ENCODE measurements around the gene HOXC12. TPM values are rescaled to one million over a fixed set of nuclear protein-coding genes. Genes with fewer than 3 reads are reported as not detected.

Gene HOXC12
- total and polyA plus RNA-seq, 5 experiments from 2014 or later: not detected

- Mint-ChIP-seq H3K4me1 (peaks cover 21 to 45% (median 40%) of the 10 kb centered on the region in 4 donors), H3K4me3 (peak overlapping the region in 6 of 10 donors; percentile 1 to 66 (median 24)), H3K27ac (peak overlapping the region in 2 of 10 donors; percentile 23 to 29), H3K36me3 (peaks cover 3 to 18% (median 11%) of the 10 kb centered on the region in 3 donors), H3K9me3 (peaks cover 0 to 5% (median 0%) of the 10 kb centered on the region in 9 donors), H3K27me3 (peaks cover 66 to 94% (median 82%) of the 10 kb centered on the region in 5 donors)
- ATAC-seq (no peak), DNase-seq (no peak)
- POLR2A ChIA-PET: interaction anchor here (0.8 kb wide), 1 partner anchor 13 kb away, joined by 3 read pairs; no protein-coding TSS in a partner anchor
Observed at GRCh38 chr12:53963434-53964314, 9.0 kb downstream of the HOXC12 start.

GRCh38 chr12:53964315-53964713 is 9.6 kb downstream of the HOXC12 start:
- peaks cover 3 to 18% (median 11%) of the 10 kb centered on the region in 3 donors for H3K36me3 Mint-ChIP-seq
- H3K4me3 Mint-ChIP-seq: peak overlapping the region in 7 of 10 donors; percentile 2 to 67 (median 46)
- H3K4me1 Mint-ChIP-seq: peaks cover 21 to 45% (median 40%) of the 10 kb centered on the region in 4 donors
- DNase-seq (no peak), ATAC-seq (no peak)
- peak overlapping the region in 1 of 10 donors; percentile 23 for H3K27ac Mint-ChIP-seq
- peaks cover 70 to 94% (median 83%) of the 10 kb centered on the region in 5 donors for H3K27me3 Mint-ChIP-seq
- POLR2A ChIA-PET: interaction anchor here (0.8 kb wide), 1 partner anchor 12 kb away, joined by 3 read pairs; no protein-coding TSS in a partner anchor
- peaks cover 0 to 5% (median 0%) of the 10 kb centered on the region in 9 donors for H3K9me3 Mint-ChIP-seq

GRCh38 chr12:53965281-53966084 is 10.8 kb downstream of the HOXC12 start:
- DNase-seq (no peak), ATAC-seq (no peak)
- peaks cover 0 to 15% (median 7%) of the 10 kb centered on the region in 3 donors for H3K36me3 Mint-ChIP-seq
- peak overlapping the region in 2 of 10 donors; percentile 20 to 85 for H3K27ac Mint-ChIP-seq
- POLR2A ChIA-PET: interaction anchor here (0.6 kb wide), 1 partner anchor 10 kb away, joined by 4 read pairs; no protein-coding TSS in a partner anchor
- peak overlapping the region; percentile 2 to 77 (median 56) for H3K4me3 Mint-ChIP-seq
- peaks cover 21 to 38% (median 35%) of the 10 kb centered on the region in 4 donors for H3K4me1 Mint-ChIP-seq
- peaks cover 0 to 5% (median 0%) of the 10 kb centered on the region in 9 donors for H3K9me3 Mint-ChIP-seq
- H3K27me3 Mint-ChIP-seq: peaks cover 63 to 94% (median 84%) of the 10 kb centered on the region in 5 donors

GRCh38 chr12:53966085-53966384 is 11.3 kb downstream of the HOXC12 start:
- Mint-ChIP-seq H3K27ac (no peak overlapping the region), H3K4me3 (peak overlapping the region in 9 of 10 donors; percentile 54 to 85 (median 74)), H3K27me3 (peaks cover 63 to 95% (median 88%) of the 10 kb centered on the region in 5 donors), H3K4me1 (peaks cover 21 to 38% (median 34%) of the 10 kb centered on the region in 4 donors), H3K36me3 (peaks cover 0 to 13% (median 7%) of the 10 kb centered on the region in 3 donors), H3K9me3 (peaks cover 0 to 5% (median 0%) of the 10 kb centered on the region in 9 donors)
- no peak for DNase-seq
- POLR2A ChIA-PET: interaction anchor here (0.7 kb wide), 1 partner anchor 22 kb away, joined by 5 read pairs; no protein-coding TSS in a partner anchor
- ATAC-seq: no peak

- peaks cover 0 to 5% (median 0%) of the 10 kb centered on the region in 9 donors for H3K9me3 Mint-ChIP-seq
- peak overlapping the region in 1 of 10 donors; percentile 82 for H3K27ac Mint-ChIP-seq
- H3K4me1 Mint-ChIP-seq: peaks cover 21 to 38% (median 34%) of the 10 kb centered on the region in 4 donors
- H3K27me3 Mint-ChIP-seq: peaks cover 68 to 99% (median 93%) of the 10 kb centered on the region in 5 donors
- H3K36me3 Mint-ChIP-seq: peaks cover 0 to 13% (median 7%) of the 10 kb centered on the region in 3 donors
- POLR2A ChIA-PET: interaction anchor here (0.7 kb wide), 1 partner anchor 22 kb away, joined by 5 read pairs; no protein-coding TSS in a partner anchor
- peak overlapping the region; percentile 54 to 85 (median 73) for H3K4me3 Mint-ChIP-seq
- DNase-seq: no peak
- ATAC-seq: peak; percentile 12 to 22
Observed at GRCh38 chr12:53966385-53967133, 11.9 kb downstream of the HOXC12 start.

GRCh38 chr12:53967421-53967925 is 12.8 kb downstream of the HOXC12 start:
- Mint-ChIP-seq H3K4me3 (peak overlapping the region in 2 of 10 donors; percentile 49 to 56), H3K36me3 (peaks cover 2 to 13% (median 7%) of the 10 kb centered on the region in 3 donors), H3K27ac (peak overlapping the region in 1 of 10 donors; percentile 49), H3K27me3 (peaks cover 67 to 100% (median 93%) of the 10 kb centered on the region in 5 donors), H3K9me3 (peaks cover 0 to 7% (median 2%) of the 10 kb centered on the region in 9 donors), H3K4me1 (peaks cover 21 to 38% (median 34%) of the 10 kb centered on the region in 4 donors)
- ATAC-seq: no peak
- DNase-seq: no peak
- POLR2A ChIA-PET: no interaction called here

GRCh38 chr12:53968214-53969127 is 13.8 kb downstream of the HOXC12 start:
- H3K4me3 Mint-ChIP-seq: no peak overlapping the region
- DNase-seq: no peak
- POLR2A ChIA-PET: interaction anchor here (1.4 kb wide), 1 partner anchor 9 kb away, joined by 3 read pairs; no protein-coding TSS in a partner anchor
- H3K36me3 Mint-ChIP-seq: peaks cover 3 to 18% (median 13%) of the 10 kb centered on the region in 3 donors
- peaks cover 71 to 100% (median 93%) of the 10 kb centered on the region in 5 donors for H3K27me3 Mint-ChIP-seq
- ATAC-seq: no peak
- H3K4me1 Mint-ChIP-seq: peaks cover 23 to 42% (median 39%) of the 10 kb centered on the region in 4 donors
- no peak overlapping the region for H3K27ac Mint-ChIP-seq
- H3K9me3 Mint-ChIP-seq: peaks cover 0 to 16% (median 9%) of the 10 kb centered on the region in 9 donors

GRCh38 chr12:53969588-53970259 is 15.0 kb downstream of the HOXC12 start:
- H3K4me1 Mint-ChIP-seq: peaks cover 17 to 39% (median 34%) of the 10 kb centered on the region in 4 donors
- H3K27me3 Mint-ChIP-seq: peaks cover 63 to 100% (median 84%) of the 10 kb centered on the region in 5 donors
- H3K36me3 Mint-ChIP-seq: peaks cover 3 to 15% (median 8%) of the 10 kb centered on the region in 3 donors
- ATAC-seq (no peak), DNase-seq (no peak)
- H3K27ac Mint-ChIP-seq: peak overlapping the region in 1 of 10 donors; percentile 79
- H3K4me3 Mint-ChIP-seq: no peak overlapping the region
- POLR2A ChIA-PET: interaction anchor here (0.6 kb wide), 1 partner anchor 259 kb away, joined by 3 read pairs; no protein-coding TSS in a partner anchor
- H3K9me3 Mint-ChIP-seq: peaks cover 0 to 18% (median 9%) of the 10 kb centered on the region in 9 donors

GRCh38 chr12:53970451-53970850 is 15.7 kb downstream of the HOXC12 start:
- Mint-ChIP-seq H3K27ac (no peak overlapping the region), H3K4me1 (peaks cover 16 to 37% (median 31%) of the 10 kb centered on the region in 4 donors), H3K9me3 (peaks cover 0 to 18% (median 9%) of the 10 kb centered on the region in 9 donors), H3K36me3 (peaks cover 3 to 12% (median 8%) of the 10 kb centered on the region in 3 donors), H3K4me3 (no peak overlapping the region), H3K27me3 (peaks cover 60 to 98% (median 80%) of the 10 kb centered on the region in 5 donors)
- ATAC-seq (no peak), DNase-seq (no peak)
- POLR2A ChIA-PET: no interaction called here

GRCh38 chr12:53971129-53971528 is 16.4 kb downstream of the HOXC12 start:
- peaks cover 62 to 98% (median 82%) of the 10 kb centered on the region in 5 donors for H3K27me3 Mint-ChIP-seq
- H3K36me3 Mint-ChIP-seq: peaks cover 5 to 9% (median 8%) of the 10 kb centered on the region in 3 donors
- peak overlapping the region in 1 of 10 donors; percentile 41 for H3K27ac Mint-ChIP-seq
- peaks cover 13 to 37% (median 29%) of the 10 kb centered on the region in 4 donors for H3K4me1 Mint-ChIP-seq
- H3K9me3 Mint-ChIP-seq: peaks cover 0 to 21% (median 11%) of the 10 kb centered on the region in 9 donors
- POLR2A ChIA-PET: no interaction called here
- ATAC-seq: no peak
- H3K4me3 Mint-ChIP-seq: no peak overlapping the region
- DNase-seq: no peak

All from naive thymus-derived CD8-positive, alpha-beta T cell (primary cell).